MM.1S (cell line): Measurements from ENCODE around the gene PRKAA2.

Source experiments
- DNase-seq: peaks from one replicate; pipeline ENCODE4 v3.0.0-alpha.2; 2015
- H2AFZ ChIP-seq: fragments of 300-600 bp; sonication (generic); 2 replicates; pipeline ENCODE4 v1.6.0; 2016; ENCODE audit warnings: antibody characterized with exemption, low read length
- H3F3A ChIP-seq: fragments of 300-600 bp; sonication (generic); 2 replicates; pipeline ENCODE4 v1.6.1; 2016; ENCODE audit warnings: mild to moderate bottlenecking, antibody characterized with exemption, low read length, moderate library complexity, mixed read lengths; ENCODE audit not compliant: insufficient read depth
- H3K27ac ChIP-seq: fragments of 300-600 bp; sonication (generic); 2 replicates; pipeline ENCODE4 v1.5.1; 2016; ENCODE audit warnings: mild to moderate bottlenecking, low read length
- H3K27me3 ChIP-seq: fragments of 300-600 bp; sonication (generic); replicated peaks from 2 replicates; pipeline ENCODE4 v1.6.0; 2016; ENCODE audit warnings: low read length; ENCODE audit not compliant: insufficient read depth
- H3K36me3 ChIP-seq: fragments of 300-600 bp; sonication (generic); replicated peaks from 2 replicates; pipeline ENCODE4 v1.6.1; 2016; ENCODE audit warnings: mild to moderate bottlenecking, low read length, mixed read lengths; ENCODE audit not compliant: insufficient read depth
- H3K4me1 ChIP-seq: fragments of 300-600 bp; sonication (generic); 2 replicates; pipeline ENCODE4 v1.6.1; 2016; ENCODE audit warnings: low read length, mixed read lengths
- H3K4me2 ChIP-seq: fragments of 300-600 bp; sonication (generic); 2 replicates; pipeline ENCODE4 v1.6.0; 2016; ENCODE audit warnings: low read depth, low read length
- H3K4me3 ChIP-seq: fragments of 300-600 bp; sonication (generic); 2 replicates; pipeline ENCODE4 v1.5.1; 2016; ENCODE audit warnings: low read length, mixed read lengths
- H3K79me2 ChIP-seq: fragments of 300-600 bp; sonication (generic); 2 replicates; pipeline ENCODE4 v1.6.1; 2016; ENCODE audit warnings: mixed run types, low read length, mixed read lengths
- H3K9ac ChIP-seq: fragments of 300-600 bp; sonication (generic); 2 replicates; pipeline ENCODE4 v1.6.1; 2016; ENCODE audit warnings: low read length, mixed read lengths
- H3K9me2 ChIP-seq: fragments of 300-600 bp; sonication (generic); replicated peaks from 2 replicates; pipeline ENCODE4 v1.6.1; 2016; ENCODE audit warnings: mild to moderate bottlenecking, low read length, mixed read lengths; ENCODE audit not compliant: insufficient read depth
- H3K9me3 ChIP-seq: fragments of 300-600 bp; sonication (generic); replicated peaks from 2 replicates; pipeline ENCODE4 v1.6.1; 2016; ENCODE audit warnings: mild to moderate bottlenecking, low read length, mixed read lengths; ENCODE audit not compliant: insufficient read depth
- H4K20me1 ChIP-seq: fragments of 300-600 bp; sonication (generic); 2 replicates; pipeline ENCODE4 v1.6.1; 2016; ENCODE audit warnings: mild to moderate bottlenecking, low read length, moderate library complexity, mixed read lengths; ENCODE audit not compliant: insufficient read depth
- CTCF ChIP-seq: fragments of 300-600 bp; sonication (generic); IDR thresholded peaks from 2 replicates; pipeline ENCODE4 v1.5.1; 2016; ENCODE audit warnings: antibody characterized with exemption, low read length, mixed read lengths
- EZH2 ChIP-seq: fragments of 300-600 bp; sonication (generic); optimal IDR thresholded peaks from 2 replicates; pipeline ENCODE3; 2017; ENCODE audit warnings: low read depth, mild to moderate bottlenecking, antibody characterized with exemption, low read length, mixed read lengths
- EZH2phosphoT487 ChIP-seq: fragments of 300-600 bp; sonication (generic); IDR thresholded peaks from 2 replicates; pipeline ENCODE4 v1.6.1; 2018; ENCODE audit warnings: antibody characterized with exemption, low read length

The PRKAA2 gene

GRCh38 chr1:56709995-56710394 is 64.9 kb downstream of the PRKAA2 start:
- DNase-seq, result no peak
- Histone ChIP-seq H3K9ac (no peak overlapping the region), H3K79me2 (no peaks in the 10 kb centered on the region), H2AFZ (no peak overlapping the region), H3K4me2 (no peak overlapping the region), H3F3A (no peaks in the 10 kb centered on the region), H3K27me3 (no peaks in the 10 kb centered on the region), H3K4me1 (no peaks in the 10 kb centered on the region), H3K9me3 (no peaks in the 10 kb centered on the region), H4K20me1 (no peaks in the 10 kb centered on the region), H3K9me2 (no peaks in the 10 kb centered on the region), H3K36me3 (no peaks in the 10 kb centered on the region), H3K4me3 (no peak overlapping the region), H3K27ac (no peak overlapping the region)
- no peak for TF ChIP-seq EZH2
- TF ChIP-seq CTCF, result no peak
- TF ChIP-seq EZH2phosphoT487, result no peak

- Histone ChIP-seq H3K9me2 (no peaks in the 10 kb centered on the region), H3K4me3 (no peak overlapping the region), H3K9me3 (no peaks in the 10 kb centered on the region), H3K27ac (no peak overlapping the region), H3K27me3 (no peaks in the 10 kb centered on the region), H3K79me2 (no peaks in the 10 kb centered on the region), H3K9ac (no peak overlapping the region), H4K20me1 (no peaks in the 10 kb centered on the region), H3F3A (no peaks in the 10 kb centered on the region), H3K4me2 (no peak overlapping the region), H3K4me1 (no peaks in the 10 kb centered on the region), H2AFZ (no peak overlapping the region), H3K36me3 (no peaks in the 10 kb centered on the region)
- DNase-seq, result no peak
- TF ChIP-seq EZH2phosphoT487 (no peak), EZH2 (no peak), CTCF (no peak)
These were observed 65.5 kb downstream of the PRKAA2 start for GRCh38 chr1:56710646-56711045.

GRCh38 chr1:56712150-56712549 is 67.0 kb downstream of the PRKAA2 start:
- no peak for TF ChIP-seq EZH2phosphoT487
- TF ChIP-seq CTCF, result no peak
- no peak for TF ChIP-seq EZH2
- Histone ChIP-seq H3K27me3 (no peaks in the 10 kb centered on the region), H3K9me3 (no peaks in the 10 kb centered on the region), H3K36me3 (no peaks in the 10 kb centered on the region), H4K20me1 (no peaks in the 10 kb centered on the region), H3K27ac (no peak overlapping the region), H3K4me2 (no peak overlapping the region), H3K79me2 (no peaks in the 10 kb centered on the region), H3K9me2 (no peaks in the 10 kb centered on the region), H2AFZ (no peak overlapping the region), H3F3A (no peaks in the 10 kb centered on the region), H3K4me3 (no peak overlapping the region), H3K4me1 (no peaks in the 10 kb centered on the region), H3K9ac (no peak overlapping the region)
- DNase-seq, result no peak
